Endothelial cell (in vitro differentiated cells): ENCODE measurements around the gene TEDC1. TPM values are rescaled to one million over a fixed set of nuclear protein-coding genes. Genes with fewer than 3 reads are reported as not detected.
"Not testable (repeated sequence)": the region's sequence is repeated elsewhere in the genome, so short reads cannot be mapped to it uniquely, and the experiment has no call there.

ENCODE experiments used
- DNase-seq: peaks from one replicate; pipeline ENCODE4 v3.0.0; 2021; ENCODE audit warnings: low spot score
- H3K27ac Mint-ChIP-seq: one replicate; pipeline ENCODE4 v1.8.0; 2021; ENCODE audit warnings: mixed read lengths, inconsistent platforms; ENCODE audit not compliant: unreplicated experiment
- H3K27me3 Mint-ChIP-seq: one replicate; pipeline ENCODE4 v1.8.0; 2021; ENCODE audit warnings: mild to moderate bottlenecking, moderate library complexity, mixed read lengths, inconsistent platforms; ENCODE audit not compliant: unreplicated experiment
- H3K36me3 Mint-ChIP-seq: one replicate; pipeline ENCODE4 v1.8.0; 2021; ENCODE audit warnings: mild to moderate bottlenecking, low read depth, mixed read lengths, inconsistent platforms; ENCODE audit not compliant: unreplicated experiment
- H3K4me1 Mint-ChIP-seq: one replicate; pipeline ENCODE4 v1.8.0; 2021; ENCODE audit warnings: mild to moderate bottlenecking, mixed read lengths, inconsistent platforms; ENCODE audit not compliant: unreplicated experiment
- H3K4me3 Mint-ChIP-seq: one replicate; pipeline ENCODE4 v1.8.0; 2021; ENCODE audit warnings: mild to moderate bottlenecking, mixed read lengths, inconsistent platforms; ENCODE audit not compliant: unreplicated experiment
- H3K9me3 Mint-ChIP-seq: one replicate; pipeline ENCODE4 v1.8.0; 2021; ENCODE audit warnings: mixed read lengths, inconsistent platforms; ENCODE audit not compliant: unreplicated experiment
- CTCF ChIP-seq: fragments of 200-600 bp; sonication (generic); IDR thresholded peaks from one replicate; pipeline ENCODE4 v1.5.0; 2021; ENCODE audit warnings: antibody characterized with exemption; ENCODE audit not compliant: unreplicated experiment
- total RNA-seq: library from RNA; stranded (reverse); fragmentation: NEBNext Ultra II Directional; extraction: Animal tissue kit (Norgen Biotek cat#: 25700); gene quantifications from one replicate; pipeline ENCODE4 v1.2.1, GENCODE V29; 2021; ENCODE audit not compliant: unreplicated experiment

TEDC1 gene
- total RNA-seq, 1 donor from 2014 or later = 11.5 TPM

- H3K4me3 Mint-ChIP-seq = no peak overlapping the region
- no peak for DNase-seq
- H3K36me3 Mint-ChIP-seq = peaks cover 4% of the 10 kb centered on the region
- no peaks in the 10 kb centered on the region for H3K4me1 Mint-ChIP-seq
- H3K27ac Mint-ChIP-seq = no peak overlapping the region
- no peak for TF ChIP-seq CTCF
- peaks cover 13% of the 10 kb centered on the region for H3K27me3 Mint-ChIP-seq
- no peaks in the 10 kb centered on the region for H3K9me3 Mint-ChIP-seq
Measured at GRCh38 chr14:105541218-105541875, 50.3 kb downstream of the TEDC1 start.

GRCh38 chr14:105545676-105546075, 54.6 kb downstream of the TEDC1 start:
- H3K27ac Mint-ChIP-seq, H3K4me3 Mint-ChIP-seq, H3K36me3 Mint-ChIP-seq, DNase-seq, H3K27me3 Mint-ChIP-seq, H3K4me1 Mint-ChIP-seq: not testable (repeated sequence)
- peaks cover 22% of the 10 kb centered on the region for H3K9me3 Mint-ChIP-seq

- H3K27me3 Mint-ChIP-seq, H3K4me3 Mint-ChIP-seq, H3K36me3 Mint-ChIP-seq, H3K4me1 Mint-ChIP-seq, DNase-seq, H3K27ac Mint-ChIP-seq: not testable (repeated sequence)
- peaks cover 23% of the 10 kb centered on the region for H3K9me3 Mint-ChIP-seq
Measured at GRCh38 chr14:105546410-105546809, 55.4 kb downstream of the TEDC1 start.

GRCh38 chr14:105547072-105547471, 56.0 kb downstream of the TEDC1 start:
- not testable (repeated sequence) for H3K27ac Mint-ChIP-seq, H3K36me3 Mint-ChIP-seq, H3K4me3 Mint-ChIP-seq, H3K27me3 Mint-ChIP-seq, DNase-seq, H3K4me1 Mint-ChIP-seq
- peaks cover 23% of the 10 kb centered on the region for H3K9me3 Mint-ChIP-seq

- Mint-ChIP-seq H3K27me3 (peaks cover 3% of the 10 kb centered on the region), H3K9me3 (peaks cover 23% of the 10 kb centered on the region), H3K4me1 (no peaks in the 10 kb centered on the region), H3K4me3 (no peak overlapping the region), H3K27ac (no peak overlapping the region), H3K36me3 (peaks cover 5% of the 10 kb centered on the region)
- no peak for DNase-seq
- TF ChIP-seq CTCF = no peak
Measured at GRCh38 chr14:105547741-105548169, 56.7 kb downstream of the TEDC1 start.

Other genes starting within 250 kb of the TEDC1 start
- 45.1 TPM for gene BTBD6, start 242.7 kb upstream of the TEDC1 start, total RNA-seq
- gene BRF1, start 190.2 kb upstream of the TEDC1 start, total RNA-seq = 40.9 TPM
- gene PACS2, start 176.5 kb upstream of the TEDC1 start, total RNA-seq = 113 TPM
- gene TEX22, start 92.7 kb upstream of the TEDC1 start, total RNA-seq = 1.1 TPM
- gene MTA1, start 71.4 kb upstream of the TEDC1 start, total RNA-seq = 150 TPM
- gene CRIP2, start 16.4 kb upstream of the TEDC1 start, total RNA-seq = 67.4 TPM
- 2.5 TPM for gene CRIP1, start 4.4 kb upstream of the TEDC1 start, total RNA-seq
- 1.6 TPM for gene TMEM121, start 35.3 kb downstream of the TEDC1 start, total RNA-seq